Stimulated activated naive CD8-positive, alpha-beta T cell treated with anti-CD3 and anti-CD28 coated beads, Interleukin-15, Interleukin-2, amounts not matched to agents 100 U/mL and 50 U/mL, for 24 hours (primary cell): Measurements from ENCODE around the gene ARHGEF37.
"Not testable (repeated sequence)": the region's sequence is repeated elsewhere in the genome, so short reads cannot be mapped to it uniquely, and the experiment has no call there.

Experiments
- ATAC-seq: fragments of 150-1000 bp; cut with Tn5 transposase; one replicate; pipeline ENCODE4 v1.10.0; 2021
- DNase-seq: peaks from one replicate; pipeline ENCODE4 v3.0.0; 2021

Gene ARHGEF37

DNA sequence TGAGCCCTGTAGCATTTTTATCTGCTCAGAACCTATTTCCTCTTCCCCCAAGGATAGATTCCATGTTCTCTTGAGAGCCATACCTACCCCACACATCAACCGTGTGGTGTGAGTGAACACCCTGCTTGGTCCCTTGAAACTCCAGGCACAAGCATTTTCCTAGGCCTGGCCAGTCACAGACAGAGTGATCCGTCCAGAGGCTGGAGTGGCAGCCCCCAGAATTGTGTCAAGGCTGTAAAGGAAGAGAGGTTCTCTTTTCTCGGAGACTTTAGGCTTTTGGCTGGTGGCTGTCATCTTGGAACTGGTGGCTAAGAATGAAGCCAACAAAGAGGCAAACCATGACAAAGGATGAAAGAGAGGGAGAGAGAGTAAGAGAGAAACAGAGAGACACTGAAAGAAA lies 66.0 kb downstream of the ARHGEF37 start:
- ATAC-seq (no peak), DNase-seq (no peak)

DNA sequence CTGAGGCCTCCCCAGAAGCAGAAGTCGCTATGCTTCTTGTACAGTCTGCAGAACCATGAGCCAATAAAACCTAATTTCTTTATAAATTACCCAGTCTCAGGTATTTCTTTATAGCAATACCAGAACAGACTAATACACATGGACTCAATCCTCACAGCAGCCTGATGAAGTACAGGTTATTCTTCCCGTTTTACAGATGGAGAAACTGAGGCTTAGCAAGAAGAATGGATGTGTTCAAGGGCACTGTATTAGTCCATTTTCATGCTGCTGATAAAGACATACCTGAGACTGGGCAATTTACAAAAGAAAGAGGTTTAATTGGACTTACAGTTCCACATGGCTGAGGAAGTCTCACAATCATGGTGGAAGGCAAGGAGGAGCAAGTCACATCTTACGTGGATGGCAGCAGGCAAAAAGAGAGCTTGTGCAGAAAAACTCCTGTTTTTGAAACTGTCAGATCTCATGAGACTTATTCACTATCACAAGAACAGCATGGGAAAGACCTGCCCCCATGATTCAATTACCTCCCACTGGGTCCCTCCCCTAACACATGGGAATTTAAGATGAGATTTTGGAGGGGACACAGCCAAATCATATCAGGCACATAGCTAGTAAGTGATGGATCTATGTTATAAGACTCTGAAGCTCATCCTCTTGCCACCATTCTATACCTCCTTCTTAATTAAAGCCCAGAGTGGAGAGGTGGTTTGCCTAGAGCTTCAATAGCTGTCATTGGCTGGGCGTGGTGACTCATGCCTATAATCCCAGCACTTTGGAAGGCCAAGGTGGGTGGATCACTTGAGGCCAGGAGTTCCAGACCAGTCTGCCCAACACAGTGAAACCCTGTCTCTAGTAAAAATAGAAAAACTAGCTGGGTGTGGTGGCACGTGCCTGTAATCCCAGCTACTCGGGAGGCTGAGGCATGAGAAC lies 67.4 kb downstream of the ARHGEF37 start:
- ATAC-seq, result peak; percentile 16

DNA sequence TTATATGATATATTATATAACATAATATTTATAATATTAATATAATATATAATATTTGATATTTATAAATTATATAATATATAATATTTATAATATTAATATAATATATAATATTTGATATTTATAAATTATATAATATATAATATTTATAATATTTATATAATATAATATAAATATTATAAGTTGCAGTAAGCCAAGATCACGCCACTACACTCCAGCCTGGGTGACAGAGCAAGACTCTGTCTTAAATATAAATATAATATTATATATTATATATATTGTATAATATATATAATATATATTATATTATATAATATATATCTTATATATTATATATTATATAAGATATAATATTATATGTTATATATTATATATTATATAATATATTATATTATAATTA lies 68.4 kb downstream of the ARHGEF37 start:
- ATAC-seq, DNase-seq: not testable (repeated sequence)

More for the DNA sequence above, 67.4 kb downstream of the ARHGEF37 start:
- not testable (repeated sequence) for DNase-seq

DNA sequence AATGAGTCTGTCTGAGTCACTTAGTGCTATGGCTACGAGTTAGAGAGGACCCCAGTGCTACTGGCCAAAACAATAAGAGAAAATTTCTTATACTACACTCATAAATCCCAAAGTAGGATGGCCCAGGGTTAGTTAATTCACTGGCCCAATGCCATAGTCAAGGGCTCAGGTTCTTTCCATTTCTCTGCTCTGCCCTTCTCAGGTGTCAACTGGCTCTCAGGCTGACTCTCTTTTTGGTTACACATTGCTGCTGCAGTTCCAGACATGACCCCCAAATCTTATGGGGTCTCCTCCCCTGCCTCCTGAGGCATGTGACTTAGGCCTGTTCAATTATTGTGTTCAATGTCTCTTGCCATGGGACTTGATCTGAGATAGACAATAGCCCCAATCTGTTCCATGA lies 70.4 kb downstream of the ARHGEF37 start:
- DNase-seq (no peak), ATAC-seq (peak; percentile 60)

DNA sequence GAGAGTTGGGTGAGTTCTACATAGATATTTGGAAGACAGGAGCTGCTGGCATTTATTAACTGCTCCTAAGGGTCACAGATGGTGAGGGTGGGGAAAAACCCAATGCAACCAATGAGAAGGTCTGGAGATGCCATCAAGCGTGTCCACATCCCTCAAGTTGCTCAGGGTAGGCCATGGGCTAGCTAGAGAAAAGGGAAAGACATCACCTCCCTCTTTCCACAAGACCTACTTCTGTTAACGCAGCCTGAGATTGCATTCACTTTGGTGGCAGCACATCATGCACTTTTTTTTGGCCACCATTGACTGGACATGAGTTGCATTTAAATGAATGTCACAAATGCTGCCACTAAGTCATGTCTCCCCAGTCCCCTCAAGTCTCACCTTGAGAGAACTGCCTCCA lies 71.4 kb downstream of the ARHGEF37 start:
- no peak for DNase-seq
- no peak for ATAC-seq

DNA sequence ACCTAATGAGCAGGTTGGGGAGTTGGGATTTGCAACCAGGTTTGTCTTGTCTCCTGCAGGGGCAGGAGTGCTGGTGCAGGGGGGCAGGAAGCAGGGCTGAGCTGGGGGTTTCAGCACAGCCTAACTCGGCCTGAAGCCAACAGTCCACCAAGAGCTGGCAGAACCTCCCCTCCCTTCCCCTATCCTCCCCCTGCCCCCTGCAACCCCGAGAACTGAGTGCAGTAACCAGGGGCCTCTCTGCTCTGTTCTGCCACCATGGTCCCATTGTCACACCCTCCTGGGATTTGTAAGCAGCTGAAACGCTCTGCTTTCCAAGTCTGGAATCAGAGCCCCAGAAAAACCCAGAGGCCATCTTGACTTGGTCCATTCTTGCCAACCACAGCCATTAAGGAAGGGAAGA lies 72.9 kb downstream of the ARHGEF37 start:
- DNase-seq (no peak), ATAC-seq (no peak)

DNA sequence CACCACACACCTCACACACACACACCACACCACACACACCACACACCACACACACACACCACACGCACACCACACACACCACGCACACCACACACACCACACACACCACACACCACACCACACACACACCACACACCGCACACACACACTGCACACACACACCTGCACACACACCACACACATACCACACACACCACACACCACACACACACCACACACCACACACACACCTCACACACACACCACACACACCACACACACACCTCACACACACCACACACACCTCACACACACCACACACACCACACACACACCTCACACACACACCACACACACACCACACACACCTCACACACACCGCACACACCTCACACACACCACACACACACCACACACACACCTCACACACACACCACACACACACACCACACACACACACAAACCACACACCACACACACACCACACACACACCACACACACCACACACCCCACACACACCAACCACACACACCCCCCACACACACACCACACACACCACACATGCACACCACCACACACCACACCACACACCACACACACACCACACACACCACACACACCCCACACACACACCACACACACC lies 73.7 kb downstream of the ARHGEF37 start:
- no peak for ATAC-seq
- no peak for DNase-seq

DNA sequence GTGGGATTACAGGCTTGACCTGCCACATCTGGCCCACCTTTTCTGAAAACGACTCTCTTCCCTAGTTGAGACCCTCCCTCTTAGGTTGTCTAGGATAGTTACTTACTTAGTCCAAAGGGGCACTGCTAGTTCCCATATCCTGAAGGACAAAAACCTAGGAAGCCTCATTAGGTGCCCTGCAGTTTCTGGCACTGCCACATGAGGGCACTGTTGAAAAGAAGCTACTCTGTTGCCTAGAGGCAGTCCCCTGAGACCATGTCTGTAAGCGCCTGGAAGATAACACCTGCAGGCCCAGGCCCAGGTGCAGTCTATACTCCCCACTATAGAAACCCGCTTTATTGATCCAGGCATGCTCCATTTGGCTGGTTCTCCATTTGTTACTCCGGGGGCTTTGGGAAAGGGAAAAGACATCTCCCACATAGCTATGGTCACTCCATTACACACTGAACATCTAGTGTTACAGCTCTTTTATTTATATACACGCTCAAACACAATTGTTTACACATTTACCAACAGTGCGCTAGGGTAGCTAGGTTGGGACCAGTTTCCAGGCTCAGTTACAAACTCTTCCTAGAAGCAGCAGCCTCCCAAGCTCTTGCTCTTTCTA lies 75.4 kb downstream of the ARHGEF37 start:
- peak; percentile 48 for DNase-seq
- ATAC-seq, result no peak

DNA sequence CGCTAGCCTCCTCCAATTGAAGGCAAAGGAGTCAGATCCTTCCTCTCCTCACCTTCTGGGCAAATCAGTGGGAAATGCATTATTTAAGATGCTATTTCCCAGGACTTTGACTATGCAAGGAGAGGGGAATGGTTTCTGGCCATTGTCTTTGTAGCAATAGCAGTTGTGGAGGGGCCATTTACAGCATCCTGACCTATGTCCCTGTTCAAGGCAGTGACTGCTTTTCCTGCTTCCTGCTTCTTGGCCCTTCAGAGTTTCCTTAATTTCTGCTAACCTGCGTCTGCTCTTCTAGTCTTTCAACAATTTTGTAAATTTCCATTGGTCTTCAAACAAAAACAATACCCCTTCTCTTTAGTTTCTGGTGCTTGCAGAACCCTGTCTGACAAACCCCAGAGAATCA lies 76.0 kb downstream of the ARHGEF37 start:
- no peak for DNase-seq
- ATAC-seq, result no peak

DNA sequence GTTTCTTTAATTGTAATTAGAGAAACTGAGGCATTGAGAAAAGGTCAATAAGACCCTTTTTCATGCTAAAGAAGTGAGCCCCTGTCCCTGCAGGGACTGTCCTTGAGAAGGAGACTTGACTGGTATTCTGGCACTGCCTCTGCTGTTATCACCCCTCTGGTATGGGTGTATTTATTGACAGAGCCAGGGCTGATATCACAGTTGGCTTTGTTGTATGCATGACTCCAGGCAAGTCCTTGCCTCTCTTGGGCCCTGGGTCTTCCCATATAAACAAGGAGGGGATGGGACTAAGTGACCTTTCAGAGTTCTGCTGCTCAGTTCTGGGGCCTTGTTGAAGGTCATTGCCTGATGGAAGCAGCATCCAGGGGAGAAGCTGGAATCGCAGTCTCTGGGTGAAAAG lies 77.0 kb downstream of the ARHGEF37 start:
- ATAC-seq (no peak), DNase-seq (no peak)

DNA sequence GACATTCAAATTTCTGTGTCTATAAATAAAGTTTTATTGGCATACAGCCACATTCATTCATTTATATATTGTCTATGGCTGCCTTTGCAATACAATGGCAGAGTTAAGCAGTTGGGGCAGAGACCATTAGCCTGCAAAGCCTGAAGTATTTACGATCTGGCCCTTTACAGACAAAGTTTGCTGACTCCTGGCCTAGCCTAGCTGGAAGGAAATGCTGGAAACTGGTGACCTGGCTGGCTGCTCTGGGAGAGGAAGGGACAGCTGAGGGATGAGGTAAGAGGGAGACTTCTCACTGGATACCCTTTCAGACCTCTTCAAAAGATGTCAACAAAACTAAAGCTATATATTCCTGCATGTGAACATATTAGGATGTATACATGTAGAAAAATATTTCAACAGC lies 82.8 kb downstream of the ARHGEF37 start:
- DNase-seq (no peak), ATAC-seq (no peak)

DNA sequence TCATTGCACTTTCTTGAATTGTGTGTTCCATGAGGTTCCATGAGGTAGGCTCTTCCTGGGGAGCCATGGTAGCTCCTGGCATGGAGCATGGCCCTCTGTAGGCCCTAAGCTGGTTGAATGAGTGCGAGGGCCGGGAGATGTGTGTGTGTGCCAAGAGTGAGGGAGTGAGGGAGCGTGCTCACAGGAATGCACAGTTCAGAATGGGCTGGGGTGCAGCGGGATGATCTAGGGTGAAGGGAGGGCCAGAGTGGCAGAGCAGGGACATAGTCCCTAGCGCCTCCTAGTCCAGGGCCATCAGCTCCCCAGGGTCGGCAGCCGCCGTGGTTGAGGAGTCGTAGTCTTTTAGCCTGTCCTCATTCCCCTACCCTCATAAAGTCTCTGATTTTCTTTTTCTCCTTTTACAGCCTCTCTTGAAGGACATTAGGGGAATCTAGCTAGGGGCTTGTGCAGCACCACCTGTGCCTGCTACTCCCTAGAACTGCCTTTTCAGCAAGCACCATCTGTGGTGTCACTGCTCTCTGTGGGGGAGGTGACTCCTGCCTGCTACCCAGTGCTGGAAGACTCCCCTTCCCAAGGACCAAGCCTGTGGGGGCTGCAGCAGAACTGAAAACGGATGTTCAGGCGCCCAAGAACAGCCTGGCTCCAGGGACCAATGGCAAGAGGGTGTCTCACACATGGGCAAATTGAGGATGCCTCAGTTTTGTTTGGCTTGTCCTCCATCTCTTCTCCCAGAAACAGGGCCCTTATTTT lies 83.5 kb downstream of the ARHGEF37 start:
- ATAC-seq (no peak), DNase-seq (no peak)

DNA sequence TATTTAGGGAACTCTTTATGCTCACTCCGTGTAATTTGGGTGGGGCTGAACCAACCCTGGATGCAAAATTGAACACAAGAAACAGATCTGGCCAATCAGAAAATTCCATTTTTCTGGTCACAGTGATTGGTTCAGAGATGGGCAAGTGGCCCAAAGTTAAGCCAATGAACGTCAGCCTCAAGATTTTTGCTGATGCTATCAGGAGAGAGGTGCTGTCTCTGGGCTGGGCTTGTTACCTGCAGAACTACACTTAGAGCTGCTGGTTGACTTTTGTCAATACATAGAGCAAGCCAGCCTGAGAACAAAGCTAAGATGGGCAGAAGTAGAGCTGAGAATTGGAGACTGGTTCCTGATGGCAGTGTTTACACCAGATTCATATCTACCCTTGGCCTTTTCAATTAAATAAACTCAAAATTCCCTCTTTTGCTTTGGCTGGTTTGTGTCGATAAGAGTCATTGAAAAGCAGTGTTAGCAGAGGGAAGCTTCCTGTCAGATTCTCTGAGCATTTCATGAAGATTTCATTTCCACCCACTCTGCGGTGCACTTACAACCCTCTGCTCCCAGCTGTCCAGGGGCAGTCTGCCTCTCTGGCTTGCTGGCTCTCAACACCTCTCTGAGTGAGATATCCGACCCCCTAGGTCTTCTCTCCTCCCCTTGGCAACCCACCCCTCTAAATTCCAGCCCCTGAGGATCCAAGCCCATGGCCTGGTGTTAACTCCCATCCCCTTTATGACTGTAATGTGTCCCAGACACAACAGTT lies 84.3 kb downstream of the ARHGEF37 start:
- no peak for ATAC-seq
- DNase-seq, result no peak

DNA sequence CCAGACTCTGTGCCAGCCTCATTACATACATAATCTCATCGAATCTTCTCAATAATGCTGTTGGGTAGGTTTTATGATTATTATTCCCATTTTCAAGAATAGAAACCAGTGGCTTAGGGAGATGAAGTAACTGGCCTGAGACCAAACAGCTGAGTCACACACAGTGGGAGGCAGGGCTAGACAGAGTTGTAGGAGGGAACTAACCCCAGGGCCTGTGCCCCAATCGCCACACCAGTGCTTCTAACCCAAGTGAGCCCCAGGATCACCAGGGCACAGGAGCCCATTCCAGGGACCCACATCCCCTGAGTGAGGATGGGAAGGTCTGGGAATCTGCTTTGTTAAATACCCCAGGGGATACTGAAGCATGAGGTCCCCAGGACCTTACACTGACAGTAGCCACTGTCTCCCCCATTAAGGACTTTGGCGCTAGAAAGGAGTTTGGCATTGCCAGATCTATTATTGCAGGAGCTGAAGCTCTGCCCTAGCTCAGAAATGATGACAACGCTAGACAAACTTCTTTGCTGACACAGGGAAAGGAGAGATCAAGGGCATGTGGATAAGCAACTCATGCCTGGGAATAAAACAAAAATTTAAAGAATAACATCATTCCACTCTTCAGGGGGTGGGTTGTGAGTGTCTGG lies 85.0 kb downstream of the ARHGEF37 start:
- DNase-seq (no peak), ATAC-seq (no peak)

DNA sequence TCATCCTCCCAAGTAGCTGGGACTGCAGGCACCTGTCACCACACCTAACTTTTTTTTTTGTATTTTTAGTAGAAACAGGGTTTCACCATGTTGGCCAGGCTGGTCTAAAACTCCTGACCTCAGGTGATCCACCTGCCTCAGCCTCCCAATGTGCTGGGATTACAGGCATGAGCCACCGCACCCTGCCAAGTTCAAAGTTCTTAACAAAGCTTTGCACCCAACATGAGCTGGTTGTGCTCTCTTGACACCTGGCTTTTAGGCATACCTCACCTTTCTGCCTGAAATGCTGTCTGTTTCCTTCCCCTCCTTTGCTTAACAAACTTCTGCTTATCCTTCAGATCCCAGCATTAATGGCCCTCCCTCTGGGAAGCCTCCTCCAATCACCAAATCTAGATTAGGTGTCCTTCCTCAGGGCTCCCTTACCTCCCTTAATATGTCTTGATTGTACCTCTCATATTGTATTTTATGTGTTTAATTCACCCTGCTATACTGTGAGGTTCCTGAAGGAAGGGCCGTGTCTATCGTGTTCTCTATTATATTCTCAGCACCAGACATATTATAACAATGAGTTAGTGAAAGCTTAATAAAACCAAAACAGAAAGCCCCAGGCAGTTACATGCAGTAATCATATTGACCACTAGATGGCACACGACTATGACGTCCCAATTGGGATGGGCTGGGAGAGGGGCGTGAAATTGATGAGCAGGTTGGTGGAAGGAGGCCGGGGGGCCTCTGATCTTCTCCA lies 86.0 kb downstream of the ARHGEF37 start:
- ATAC-seq (no peak), DNase-seq (peak; percentile 55)

DNA sequence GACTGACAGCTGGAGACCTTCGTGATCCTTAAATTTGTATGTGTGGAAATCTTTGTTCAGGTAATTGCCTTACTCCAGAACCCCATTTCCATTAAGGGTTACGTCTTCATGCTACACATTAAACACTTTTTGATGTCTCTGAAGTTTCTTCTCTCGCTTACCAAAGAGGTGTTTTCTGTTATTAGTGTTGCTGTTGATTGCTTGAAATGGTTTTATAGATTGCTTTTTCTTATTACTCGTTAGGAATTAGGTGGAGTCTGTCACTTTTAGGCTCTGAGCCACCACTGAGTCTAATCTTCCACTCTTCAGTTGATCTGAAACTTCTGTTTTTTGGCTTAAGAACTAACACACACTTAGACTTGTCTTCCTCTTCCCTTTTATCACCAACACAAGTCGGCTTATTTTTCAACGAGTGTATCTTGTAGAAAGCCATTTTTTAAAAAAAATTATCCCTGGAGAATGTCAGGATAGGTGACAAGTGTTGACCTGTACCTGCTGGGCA lies 86.6 kb downstream of the ARHGEF37 start:
- ATAC-seq (no peak), DNase-seq (no peak)

DNA sequence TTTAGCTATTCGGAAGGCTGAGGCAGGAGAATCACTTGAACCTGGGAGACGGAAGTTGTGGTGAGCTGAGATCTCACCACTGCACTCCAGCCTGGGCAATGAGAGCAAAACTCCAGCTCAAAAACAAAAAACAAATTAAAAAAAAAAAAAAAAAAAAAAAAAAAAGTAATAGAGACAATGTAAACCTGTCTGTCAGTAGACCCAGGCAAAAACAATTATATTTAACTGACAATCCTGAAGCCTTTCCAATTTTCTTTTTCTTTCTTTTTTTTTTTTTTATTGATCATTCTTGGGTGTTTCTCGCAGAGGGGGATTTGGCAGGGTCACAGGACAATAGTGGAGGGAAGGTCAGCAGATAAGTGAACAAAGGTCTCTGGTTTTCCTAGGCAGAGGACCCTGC lies 88.0 kb downstream of the ARHGEF37 start:
- not testable (repeated sequence) for DNase-seq, ATAC-seq

DNA sequence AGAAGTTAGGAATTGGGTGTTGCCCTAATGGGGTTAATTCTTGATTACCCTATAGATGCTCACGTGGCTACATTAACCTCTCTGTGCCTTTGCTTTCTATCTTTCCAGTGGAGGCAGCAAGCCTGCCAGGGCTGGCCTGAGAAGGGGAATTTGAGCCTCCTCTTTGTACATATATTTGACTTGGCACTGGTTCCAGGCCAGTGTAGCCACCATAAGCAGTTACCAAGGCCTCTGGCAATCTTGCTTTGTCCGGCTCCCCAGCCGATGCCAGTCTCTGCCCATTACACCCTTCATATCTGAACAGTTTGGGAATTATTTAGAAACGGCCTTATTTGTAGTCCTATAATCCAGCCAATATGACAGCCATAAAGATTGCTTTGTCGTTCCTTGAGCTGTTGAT lies 90.2 kb downstream of the ARHGEF37 start:
- ATAC-seq (no peak), DNase-seq (no peak)

DNA sequence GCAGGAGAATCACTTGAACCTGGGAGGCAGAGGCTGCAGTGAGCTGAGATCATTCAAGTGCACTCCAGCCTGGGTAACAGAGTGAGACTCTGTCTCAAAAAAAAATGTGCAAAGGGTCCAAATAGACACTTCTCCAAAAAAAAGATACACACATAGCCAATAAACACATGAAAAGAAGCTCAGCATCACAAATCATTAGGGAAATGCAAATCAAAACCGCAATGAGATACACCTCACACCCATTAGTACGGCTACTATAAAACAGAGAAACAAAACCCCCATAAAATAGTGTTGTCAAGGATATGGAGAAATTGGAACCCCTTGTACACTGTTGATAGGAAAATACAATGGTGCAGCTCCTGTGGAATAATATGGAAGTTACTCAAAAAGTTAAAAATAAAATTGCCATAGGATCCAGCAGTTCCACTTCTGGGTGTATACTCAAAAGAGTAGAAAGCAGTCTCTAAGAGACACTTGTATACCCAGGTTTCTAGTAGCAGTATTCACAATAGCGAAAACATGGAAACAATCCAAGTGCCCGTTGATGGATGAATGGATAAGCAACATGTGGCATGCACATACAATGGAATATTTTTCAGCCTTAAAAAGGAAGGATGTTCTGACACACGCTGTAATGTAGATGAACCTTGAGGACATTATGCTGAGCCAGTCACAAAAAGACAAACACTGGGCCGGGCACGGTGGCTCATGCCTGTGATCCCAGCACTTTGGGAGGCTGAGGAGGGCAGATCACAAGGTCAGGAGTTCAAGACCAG lies 91.6 kb downstream of the ARHGEF37 start:
- no peak for ATAC-seq

More for the DNA sequence above, 91.6 kb downstream of the ARHGEF37 start:
- no peak for DNase-seq
